Measurements from ENCODE around the gene SMS. TPM values are rescaled to one million over a fixed set of nuclear protein-coding genes. Genes with fewer than 3 reads are reported as not detected.

SMS gene
- total RNA-seq, 2 donors from 2014 or later: 13.5 to 20.5 TPM

GRCh38 chrX:22004866-22005265 lies 64.4 kb downstream of the SMS start:
- intact Hi-C loops (cut with DNase I): no loop called here
- Histone ChIP-seq H3K4me1 (no peaks in the 10 kb centered on the region), H3K4me3 (no peak overlapping the region), H3K9me3 (no peaks in the 10 kb centered on the region), H3K27me3 (no peaks in the 10 kb centered on the region), H3K36me3 (replicated peaks in 1 of 2; ENCODE audit: insufficient read depth in 1 of 2, low read depth in 2 of 2) (no peaks in the 10 kb centered on the region), H3K27ac (no peak overlapping the region)
- DNase-seq: no peak
- TF ChIP-seq CTCF (IDR thresholded peaks at IDR 0.05) (no peak), POLR2A (IDR thresholded peaks at IDR 0.05) (no peak)
- no peak for ATAC-seq
- 50 to 92% methylated on average over 2 to 4 of the region's 10 CpGs for WGBS, 2 donors

- ATAC-seq: no peak
- TF ChIP-seq POLR2A (IDR thresholded peaks at IDR 0.05) (no peak), CTCF (IDR thresholded peaks at IDR 0.05) (no peak)
- Histone ChIP-seq H3K4me3 (no peak overlapping the region), H3K27me3 (no peaks in the 10 kb centered on the region), H3K4me1 (no peaks in the 10 kb centered on the region), H3K27ac (no peak overlapping the region), H3K9me3 (no peaks in the 10 kb centered on the region), H3K36me3 (replicated peaks in 1 of 2; ENCODE audit: insufficient read depth in 1 of 2, low read depth in 2 of 2) (no peaks in the 10 kb centered on the region)
- DNase-seq: no peak
- 48 to 70% methylated on average over 5 of the region's 5 CpGs for WGBS, 2 donors
- intact Hi-C loops (cut with DNase I): no loop called here
Observed at GRCh38 chrX:22012051-22012450, 71.5 kb downstream of the SMS start.

GRCh38 chrX:22012931-22013330 lies 72.4 kb downstream of the SMS start:
- intact Hi-C loops (cut with DNase I): no loop called here
- 70% methylated on average over 7 of the region's 7 CpGs; no CpG with 5 or more reads in 1 of the 2 donors for WGBS, 2 donors
- Histone ChIP-seq H3K4me1 (no peaks in the 10 kb centered on the region), H3K27ac (no peak overlapping the region), H3K9me3 (no peaks in the 10 kb centered on the region), H3K4me3 (no peak overlapping the region), H3K36me3 (replicated peaks in 1 of 2; ENCODE audit: insufficient read depth in 1 of 2, low read depth in 2 of 2) (no peaks in the 10 kb centered on the region), H3K27me3 (no peaks in the 10 kb centered on the region)
- DNase-seq (no peak), ATAC-seq (no peak)
- TF ChIP-seq CTCF (IDR thresholded peaks at IDR 0.05) (no peak), POLR2A (IDR thresholded peaks at IDR 0.05) (no peak)

GRCh38 chrX:22015139-22015750 lies 74.7 kb downstream of the SMS start:
- intact Hi-C loops (cut with DNase I): no loop called here
- TF ChIP-seq CTCF (IDR thresholded peaks at IDR 0.05) (no peak), POLR2A (IDR thresholded peaks at IDR 0.05) (no peak)
- ATAC-seq (no peak), DNase-seq (no peak)
- H3K27me3 ChIP-seq: no peaks in the 10 kb centered on the region
- 78 to 82% methylated on average over 9 of the region's 9 CpGs for WGBS, 2 donors
- no peaks in the 10 kb centered on the region for H3K36me3 ChIP-seq (replicated peaks in 1 of 2; ENCODE audit: insufficient read depth in 1 of 2, low read depth in 2 of 2)
- H3K27ac ChIP-seq: no peak overlapping the region
- no peaks in the 10 kb centered on the region for H3K9me3 ChIP-seq
- no peaks in the 10 kb centered on the region for H3K4me1 ChIP-seq
- H3K4me3 ChIP-seq: no peak overlapping the region

- Histone ChIP-seq H3K36me3 (replicated peaks in 1 of 2; ENCODE audit: insufficient read depth in 1 of 2, low read depth in 2 of 2) (no peaks in the 10 kb centered on the region), H3K27ac (no peak overlapping the region), H3K4me1 (no peaks in the 10 kb centered on the region), H3K27me3 (no peaks in the 10 kb centered on the region), H3K4me3 (no peak overlapping the region), H3K9me3 (no peaks in the 10 kb centered on the region)
- intact Hi-C loops (cut with DNase I): no loop called here
- no peak for ATAC-seq
- no peak for DNase-seq
- 61 to 80% methylated on average over 8 of the region's 10 CpGs for WGBS, 2 donors
- TF ChIP-seq CTCF (IDR thresholded peaks at IDR 0.05): no peak
- no peak for TF ChIP-seq POLR2A (IDR thresholded peaks at IDR 0.05)
Observed at GRCh38 chrX:22021751-22022324, 81.3 kb downstream of the SMS start.
